Stimulated activated CD4-positive, alpha-beta T cell treated with anti-CD3 and anti-CD28 coated beads, Interleukin-12 subunit alpha, Interleukin-12 subunit beta, amount 100 ng/mL, for 48 hours (primary cell): ENCODE results near the gene TKT.

ENCODE experiments used
- DNase-seq, 3 donors: peaks; one replicate each; pipeline ENCODE4 v3.0.0-alpha.2; 2020; ENCODE audit warnings: low read depth in 2 of 3, low spot score in 1 of 3

Gene TKT

GRCh38 chr3:53240989-53241972 lies 14.5 kb downstream of the TKT start:
- no peak for DNase-seq

- no peak for DNase-seq
These were observed 16.0 kb downstream of the TKT start for GRCh38 chr3:53239800-53240199.

GRCh38 chr3:53238886-53239285 lies 16.9 kb downstream of the TKT start:
- DNase-seq = no peak

GRCh38 chr3:53238051-53238850 lies 17.6 kb downstream of the TKT start:
- DNase-seq = no peak

- DNase-seq = no peak
These were observed 19.5 kb downstream of the TKT start for GRCh38 chr3:53236112-53236841.

- no peak for DNase-seq
These were observed 20.3 kb downstream of the TKT start for GRCh38 chr3:53235545-53235944.

GRCh38 chr3:53234841-53235232 lies 21.0 kb downstream of the TKT start:
- no peak for DNase-seq

- no peak for DNase-seq
These were observed 21.5 kb downstream of the TKT start for GRCh38 chr3:53234130-53234840.

- no peak for DNase-seq
These were observed 23.0 kb downstream of the TKT start for GRCh38 chr3:53232641-53233377.

GRCh38 chr3:53231532-53232511 lies 24.0 kb downstream of the TKT start:
- no peak for DNase-seq

- DNase-seq = no peak
These were observed 25.0 kb downstream of the TKT start for GRCh38 chr3:53230789-53231188.

GRCh38 chr3:53230041-53230621 lies 25.7 kb downstream of the TKT start:
- DNase-seq = no peak

- no peak for DNase-seq
These were observed 26.2 kb downstream of the TKT start for GRCh38 chr3:53229606-53230005.

- DNase-seq = no peak
These were observed 26.7 kb downstream of the TKT start for GRCh38 chr3:53229171-53229570.

GRCh38 chr3:53227993-53228885 lies 27.6 kb downstream of the TKT start:
- no peak for DNase-seq

GRCh38 chr3:53226841-53227407 lies 28.9 kb downstream of the TKT start:
- no peak for DNase-seq

GRCh38 chr3:53226142-53226840 lies 29.5 kb downstream of the TKT start:
- no peak for DNase-seq
